Hepatocyte (in vitro differentiated cells): ENCODE data around the gene AKAP12. TPM values are rescaled to one million over a fixed set of nuclear protein-coding genes. Genes with fewer than 3 reads are reported as not detected.
A peak's percentile ranks its signal among the peaks of the same experiment; 100 is the strongest.
"Not testable (repeated sequence)": the region's sequence is repeated elsewhere in the genome, so short reads cannot be mapped to it uniquely, and the experiment has no call there.

Source experiments
- DNase-seq: peaks from one replicate; pipeline ENCODE4 v3.0.0-alpha.2; 2016; ENCODE audit warnings: low spot score
- H2AFZ ChIP-seq: fragments of 200-600 bp; sonication (generic); 2 replicates; pipeline ENCODE4 v1.6.0; 2016; ENCODE audit warnings: antibody characterized with exemption, mild to moderate bottlenecking
- H3K27ac ChIP-seq: fragments of 200-600 bp; sonication (generic); 2 replicates; pipeline ENCODE4 v1.5.1; 2016; ENCODE audit warnings: mild to moderate bottlenecking
- H3K27me3 ChIP-seq: fragments of 200-600 bp; sonication (generic); 2 replicates; pipeline ENCODE4 v1.6.1; 2016
- H3K36me3 ChIP-seq: fragments of 200-600 bp; sonication (generic); replicated peaks from 2 replicates; pipeline ENCODE4 v1.5.1; 2016; ENCODE audit warnings: low read depth; ENCODE audit not compliant: insufficient read depth
- H3K4me1 ChIP-seq: fragments of 200-600 bp; sonication (generic); 2 replicates; pipeline ENCODE4 v1.5.1; 2016; ENCODE audit warnings: mild to moderate bottlenecking, moderate library complexity; ENCODE audit not compliant: insufficient read depth
- H3K4me2 ChIP-seq: fragments of 200-600 bp; sonication (generic); 2 replicates; pipeline ENCODE4 v1.6.0; 2016
- H3K4me3 ChIP-seq: fragments of 200-600 bp; sonication (generic); 2 replicates; pipeline ENCODE4 v1.5.1; 2016; ENCODE audit warnings: mild to moderate bottlenecking
- H3K79me2 ChIP-seq: fragments of 200-600 bp; sonication (generic); 2 replicates; pipeline ENCODE4 v1.6.0; 2017; ENCODE audit warnings: mild to moderate bottlenecking
- H3K9me2 ChIP-seq: fragments of 200-600 bp; sonication (generic); replicated peaks from 2 replicates; pipeline ENCODE4 v1.6.0; 2017; ENCODE audit warnings: mild to moderate bottlenecking; ENCODE audit not compliant: insufficient read depth
- H3K9me3 ChIP-seq: fragments of 200-600 bp; sonication (generic); 2 replicates; pipeline ENCODE4 v1.5.1; 2016; ENCODE audit warnings: low read depth, mild to moderate bottlenecking
- H4K20me1 ChIP-seq: fragments of 200-600 bp; sonication (generic); 2 replicates; pipeline ENCODE4 v1.6.0; 2016; ENCODE audit warnings: mild to moderate bottlenecking; ENCODE audit not compliant: insufficient read depth, poor library complexity, severe bottlenecking
- CTCF ChIP-seq: fragments of 200-600 bp; sonication (generic); IDR thresholded peaks from 2 replicates; pipeline ENCODE4 v1.5.1; 2016; ENCODE audit warnings: antibody characterized with exemption, mild to moderate bottlenecking; ENCODE audit not compliant: poor library complexity
- EZH2 ChIP-seq: fragments of 200-600 bp; sonication (generic); IDR thresholded peaks from 2 replicates; pipeline ENCODE4 v1.6.1; 2016; ENCODE audit warnings: antibody characterized with exemption, mild to moderate bottlenecking, borderline replicate concordance
- EZH2phosphoT487 ChIP-seq: fragments of 200-600 bp; sonication (generic); IDR thresholded peaks from one replicate; pipeline ENCODE4 v1.6.1; 2018; ENCODE audit warnings: antibody characterized with exemption, mild to moderate bottlenecking, low read depth, moderate library complexity; ENCODE audit not compliant: unreplicated experiment, severe bottlenecking
- WGBS: methylation state at CpG from one replicate; pipeline ENCODE4 v1.1.6; 2016; ENCODE audit warnings: low lambda C conversion rate; ENCODE audit errors: missing lambda C conversion rate; 5-methylcytosine and 5-hydroxymethylcytosine counted together
- polyA plus RNA-seq: library from polyadenylated mRNA; unstranded; fragments of >200 nt; fragmentation: Nextera tagmentation; extraction: Ambion mirVana; gene quantifications from 2 replicates; pipeline ENCODE4 v1.2.1, GENCODE V29; 2016
- total RNA-seq: library from RNA; depleted of rRNA; stranded (reverse); fragments of >200 nt; gene quantifications from 2 replicates; pipeline ENCODE4 v1.2.3, GENCODE V29; 2014

AKAP12 gene
- total and polyA plus RNA-seq, 2 experiments from 2014 or later, result 32.1 to 46.2 TPM

DNA sequence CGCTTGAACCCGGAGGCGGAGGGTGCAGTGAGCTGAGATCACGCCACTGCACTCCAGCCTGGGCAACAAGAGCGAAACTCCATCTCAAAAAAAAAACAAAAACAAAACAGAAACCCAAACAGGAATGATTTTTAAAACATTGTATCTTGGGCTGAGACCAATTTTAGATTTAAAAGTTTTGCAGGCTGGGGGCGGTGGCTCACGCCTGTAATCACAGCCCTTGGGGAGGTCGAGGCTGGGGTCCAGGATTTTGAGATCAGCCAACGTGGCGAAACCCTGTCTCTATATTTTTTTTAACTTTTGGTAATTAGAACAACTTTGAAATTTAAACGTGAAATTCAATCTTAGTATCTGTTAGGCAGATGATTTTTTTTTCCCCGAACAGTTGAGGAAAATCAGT, 70.5 kb downstream of the AKAP12 start:
- H3K9me2 ChIP-seq, result no peaks in the 10 kb centered on the region
- H3K27me3 ChIP-seq, result no peaks in the 10 kb centered on the region
- no peaks in the 10 kb centered on the region for H3K36me3 ChIP-seq
- no peaks in the 10 kb centered on the region for H3K9me3 ChIP-seq
- no peak for DNase-seq
- no peaks in the 10 kb centered on the region for H3K79me2 ChIP-seq
- H3K4me3 ChIP-seq, result no peak overlapping the region
- no peak for TF ChIP-seq EZH2
- TF ChIP-seq CTCF, result no peak
- no peak for TF ChIP-seq EZH2phosphoT487
- no peaks in the 10 kb centered on the region for H4K20me1 ChIP-seq
- no peak overlapping the region for H3K4me2 ChIP-seq
- H3K27ac ChIP-seq, result no peak overlapping the region
- WGBS, result 94% methylated on average over 12 of the region's 12 CpGs
- peaks cover 27% of the 10 kb centered on the region for H3K4me1 ChIP-seq
- no peak overlapping the region for H2AFZ ChIP-seq

DNA sequence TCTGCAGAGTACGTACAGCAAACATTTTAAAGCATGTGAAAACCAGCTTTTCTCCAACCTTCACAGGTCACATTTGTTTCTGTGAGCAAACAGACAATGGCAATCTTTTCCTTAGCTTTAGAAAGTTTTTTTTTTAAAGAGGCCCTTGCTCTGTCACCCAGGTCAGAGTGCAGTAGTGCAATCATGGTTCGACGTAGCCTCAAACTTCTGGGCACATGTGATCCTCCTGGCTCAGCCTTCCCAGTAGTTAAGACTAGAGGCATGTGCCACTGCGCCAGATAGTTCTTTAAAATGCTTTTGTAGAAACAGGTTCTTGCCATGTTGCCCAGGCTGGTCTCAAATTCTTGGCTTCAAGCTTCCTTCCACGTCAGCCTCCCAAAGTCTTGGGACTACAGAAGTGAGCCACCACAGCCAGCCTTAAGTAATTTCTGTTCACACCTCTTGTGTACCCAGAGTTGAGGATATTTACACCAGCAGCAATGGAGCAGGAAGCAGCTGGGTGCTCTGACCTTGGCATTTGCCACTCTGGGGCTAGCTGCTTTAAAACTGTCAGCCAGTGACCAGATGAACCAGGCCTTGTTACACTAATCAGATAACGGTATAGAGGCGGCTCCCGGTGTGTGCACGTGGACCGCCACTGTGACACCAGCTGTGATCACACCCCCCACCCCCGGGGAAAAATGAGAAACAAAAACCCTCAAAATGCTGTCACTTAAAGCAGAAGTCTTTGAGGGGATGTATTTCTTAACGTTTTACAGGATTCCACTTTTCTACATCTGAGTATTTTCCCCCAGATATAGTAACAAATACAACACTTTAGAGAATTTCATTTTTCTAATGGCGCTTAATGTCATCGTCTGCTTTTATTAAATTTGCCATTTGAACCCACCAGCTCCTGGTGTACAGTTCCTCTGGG, 71.3 kb downstream of the AKAP12 start:
- Histone ChIP-seq H3K27me3 (no peaks in the 10 kb centered on the region), H3K4me1 (peaks cover 27% of the 10 kb centered on the region), H3K36me3 (no peaks in the 10 kb centered on the region), H4K20me1 (no peaks in the 10 kb centered on the region), H3K4me3 (no peak overlapping the region), H3K9me2 (no peaks in the 10 kb centered on the region), H3K79me2 (no peaks in the 10 kb centered on the region), H3K27ac (no peak overlapping the region), H3K9me3 (no peaks in the 10 kb centered on the region), H2AFZ (no peak overlapping the region), H3K4me2 (no peak overlapping the region)
- TF ChIP-seq EZH2phosphoT487 (no peak), EZH2 (no peak), CTCF (no peak)
- no peak for DNase-seq
- WGBS, result 69% methylated on average over 14 of the region's 14 CpGs

GRCh38 chr6:151313066-151313491, 73.3 kb downstream of the AKAP12 start:
- no peak for TF ChIP-seq EZH2phosphoT487
- no peak for TF ChIP-seq CTCF
- TF ChIP-seq EZH2, result no peak
- DNase-seq, result peak; percentile 65

GRCh38 chr6:151315661-151316060, 75.9 kb downstream of the AKAP12 start:
- H4K20me1 ChIP-seq, H3K4me2 ChIP-seq, DNase-seq, H3K36me3 ChIP-seq, H3K9me3 ChIP-seq, H2AFZ ChIP-seq, H3K9me2 ChIP-seq, H3K27me3 ChIP-seq, H3K79me2 ChIP-seq, H3K27ac ChIP-seq, H3K4me3 ChIP-seq: not testable (repeated sequence)
- H3K4me1 ChIP-seq, result peaks cover 10% of the 10 kb centered on the region
- 98% methylated on average over 3 of the region's 3 CpGs for WGBS

More at GRCh38 chr6:151313066-151313491, 73.3 kb downstream of the AKAP12 start:
- Histone ChIP-seq H2AFZ (no peak overlapping the region), H3K36me3 (no peaks in the 10 kb centered on the region), H3K4me1 (peaks cover 19% of the 10 kb centered on the region), H3K9me2 (no peaks in the 10 kb centered on the region), H3K79me2 (peaks cover 2% of the 10 kb centered on the region), H3K27me3 (no peaks in the 10 kb centered on the region), H3K9me3 (no peaks in the 10 kb centered on the region), H4K20me1 (no peaks in the 10 kb centered on the region), H3K4me2 (peak overlapping the region; percentile 21), H3K27ac (peak overlapping the region; percentile 76), H3K4me3 (no peak overlapping the region)
- WGBS, result 49% methylated on average over 5 of the region's 5 CpGs
